D721Med (cell line): Measurements from ENCODE around the gene IQCH.

ENCODE experiments used
- DNase-seq: peaks from one replicate; pipeline ENCODE4 v3.0.0; 2011; ENCODE audit warnings: low spot score; ENCODE audit not compliant: insufficient read length
- FAIRE-seq: peaks from 2 replicates; lab custom pipeline; 2011; peaks lifted over from hg19 to GRCh38; lab: Jason Lieb, UNC
- CTCF ChIP-seq: IDR thresholded peaks from 2 replicates; pipeline ENCODE4 v1.5.1; 2012; ENCODE audit warnings: mild to moderate bottlenecking, control low read depth; ENCODE audit not compliant: insufficient read depth; ENCODE audit errors: missing control alignments

IQCH gene

DNA sequence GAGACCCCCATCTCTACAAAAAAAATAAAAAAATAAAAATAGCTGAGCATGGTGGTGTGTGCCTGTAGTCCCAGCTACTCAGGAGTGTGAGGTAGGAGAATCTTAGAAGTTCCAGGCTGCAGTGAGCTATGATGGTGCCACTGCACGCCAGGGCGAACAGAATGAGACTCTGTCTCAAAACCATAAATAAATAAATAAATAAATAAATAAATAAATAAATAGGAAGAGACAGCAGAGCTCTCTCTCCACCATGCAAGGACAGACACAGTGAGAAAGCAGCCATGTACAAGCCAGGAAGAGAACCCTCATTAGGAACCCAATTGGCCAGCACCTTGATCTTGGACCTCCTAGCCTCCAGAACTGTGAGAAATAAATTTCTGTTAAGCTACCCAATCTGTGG lies 261.0 kb downstream of the IQCH start:
- TF ChIP-seq CTCF = no peak
- no peak for FAIRE-seq
- no peak for DNase-seq

- DNase-seq = no peak
- no peak for TF ChIP-seq CTCF
- no peak for FAIRE-seq
Observed at GRCh38 chr15:67520321-67521028, 265.9 kb downstream of the IQCH start.

GRCh38 chr15:67521029-67521782 lies 266.6 kb downstream of the IQCH start, which contains the start of gene C15orf61:
C15orf61 (plus strand) TSS chr15:67521131; CDS start chr15:67521249, 118 bp downstream.
- DNase-seq = peak; percentile 75
- TF ChIP-seq CTCF = no peak
- FAIRE-seq = no peak

DNA sequence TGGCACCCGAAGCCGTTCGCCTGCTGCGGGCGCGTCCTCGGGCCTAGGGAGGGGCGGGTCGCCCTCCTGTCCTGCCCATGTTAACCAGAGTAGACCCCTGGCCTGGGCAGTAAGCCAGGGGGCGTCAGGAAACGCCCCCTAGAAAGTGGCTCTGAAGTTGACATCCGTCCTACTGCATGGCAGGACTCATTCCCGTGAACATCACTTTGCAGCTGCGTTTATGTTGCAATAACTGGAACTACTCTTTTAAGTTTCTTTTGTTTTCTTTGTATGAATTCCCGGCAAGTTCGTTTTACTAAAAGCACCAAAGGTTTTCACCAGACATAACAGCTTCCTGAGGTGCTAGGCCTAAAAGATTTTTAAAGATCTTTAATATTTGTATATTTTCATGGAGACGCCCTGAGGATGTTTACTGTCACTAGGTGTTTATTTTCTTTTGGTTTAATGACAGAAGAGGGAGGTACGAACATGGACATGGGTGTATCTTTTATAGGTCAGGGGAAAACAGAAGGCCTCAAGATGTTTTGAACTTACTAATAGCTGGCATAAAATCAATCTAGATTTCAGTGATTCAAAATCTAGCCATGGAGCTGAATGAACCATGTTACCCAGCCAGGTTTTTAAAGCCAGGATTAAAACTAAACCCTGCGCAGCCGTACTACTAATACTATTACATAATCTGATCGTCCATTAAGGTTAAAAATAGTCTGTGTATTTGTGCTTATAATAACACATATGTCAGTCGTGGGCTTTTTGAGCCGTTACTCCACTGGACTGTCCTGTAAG lies 267.4 kb downstream of the IQCH start:
- no peak for TF ChIP-seq CTCF
- FAIRE-seq = peak; percentile 76
- DNase-seq = no peak

DNA sequence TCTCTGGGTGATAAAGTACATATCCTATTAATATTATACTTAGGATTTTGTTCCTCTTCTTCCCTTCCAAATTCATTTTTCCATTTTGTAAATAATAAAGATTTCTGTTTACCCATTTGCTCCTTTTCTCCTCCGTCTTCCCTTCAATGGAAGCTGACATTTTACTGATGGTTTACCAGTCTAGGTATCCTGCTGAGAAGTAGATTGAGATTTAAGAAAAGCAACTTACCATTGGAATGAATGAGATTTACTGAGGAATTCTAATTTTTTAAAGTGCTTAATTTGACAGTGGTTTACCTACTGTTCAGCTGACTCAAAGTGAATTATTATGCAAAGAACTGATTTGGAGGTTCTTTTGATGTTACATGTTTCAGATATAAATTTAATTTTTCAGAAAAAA lies 268.7 kb downstream of the IQCH start:
- no peak for FAIRE-seq
- no peak for DNase-seq
- TF ChIP-seq CTCF = no peak

- FAIRE-seq = no peak
- no peak for DNase-seq
- no peak for TF ChIP-seq CTCF
Observed at GRCh38 chr15:67524235-67524634, 269.6 kb downstream of the IQCH start.
